Right ventricle myocardium superior (tissue), 1 donor: ENCODE data around the gene CSPG4. TPM values are rescaled to one million over a fixed set of nuclear protein-coding genes. Genes with fewer than 3 reads are reported as not detected.
A peak's percentile ranks its signal among the peaks of the same experiment; 100 is the strongest.
"Not testable (repeated sequence)": the region's sequence is repeated elsewhere in the genome, so short reads cannot be mapped to it uniquely, and the experiment has no call there.

Source experiments
- ATAC-seq: fragments of 200-7000 bp; cut with Tn5 transposase; one replicate; pipeline ENCODE4 v1.9.1; 2020; ENCODE audit warnings: mild to moderate bottlenecking; ENCODE audit not compliant: poor library complexity
- DNase-seq: peaks from one replicate; pipeline ENCODE4 v3.0.0-alpha.2; 2020
- intact Hi-C: fragments of 100-400 bp; cut with DNase I; formaldehyde crosslinking; loops from one replicate; pipeline ENCODE4 v1.11.2; 2022
- total RNA-seq: library from RNA; stranded (reverse); fragmentation: NEBNext Ultra II Directional; extraction: Animal tissue kit (Norgen Biotek cat#: 25700); gene quantifications from one replicate; pipeline ENCODE4 v1.2.1, GENCODE V29; 2021
- donor health status: DM: no; HTN: yes; CAD: no; lungs with severe emphysema.

Gene CSPG4
- total RNA-seq, 1 donor from 2014 or later = 5.2 TPM

- ATAC-seq, DNase-seq, intact Hi-C loops: not testable (repeated sequence)
These were observed 34.5 kb upstream of the CSPG4 start for GRCh38 chr15:75747121-75747520.

- ATAC-seq = no peak
- DNase-seq = no peak
- intact Hi-C loops = no loop called here
These were observed 32.7 kb upstream of the CSPG4 start for GRCh38 chr15:75745305-75745704.

- ATAC-seq, intact Hi-C loops, DNase-seq: not testable (repeated sequence)
These were observed 29.7 kb upstream of the CSPG4 start for GRCh38 chr15:75742346-75742745.

- DNase-seq (no peak), ATAC-seq (no peak)
- intact Hi-C loops = loop anchor here (10.0 kb wide), 1 partner anchor 105 kb away; no protein-coding TSS in a partner anchor
These were observed 27.1 kb upstream of the CSPG4 start for GRCh38 chr15:75739791-75740190.

- intact Hi-C loops = loop anchor here (10.0 kb wide), 1 partner anchor 104 kb away; no protein-coding TSS in a partner anchor
- ATAC-seq (peak; percentile 99), DNase-seq (peak; percentile 97)
These were observed 26.1 kb upstream of the CSPG4 start for GRCh38 chr15:75738647-75739325.

GRCh38 chr15:75738014-75738646, 25.5 kb upstream of the CSPG4 start:
- DNase-seq = no peak
- ATAC-seq = peak; percentile 32
- intact Hi-C loops = loop anchor here (10.0 kb wide), 1 partner anchor 103 kb away; no protein-coding TSS in a partner anchor

- not testable (repeated sequence) for ATAC-seq, DNase-seq
- intact Hi-C loops = loop anchor here (10.0 kb wide), 1 partner anchor 103 kb away; no protein-coding TSS in a partner anchor
These were observed 24.7 kb upstream of the CSPG4 start for GRCh38 chr15:75737116-75738013.

- intact Hi-C loops = loop anchor here (10.0 kb wide), 1 partner anchor 101 kb away; no protein-coding TSS in a partner anchor
- ATAC-seq (no peak), DNase-seq (no peak)
These were observed 23.6 kb upstream of the CSPG4 start for GRCh38 chr15:75736256-75736655.

GRCh38 chr15:75734861-75735760, 22.5 kb upstream of the CSPG4 start:
- ATAC-seq, DNase-seq: not testable (repeated sequence)
- intact Hi-C loops = loop anchor here (5.0 to 10.0 kb wide), 2 partner anchors 62 to 100 kb away; no protein-coding TSS in a partner anchor

GRCh38 chr15:75733761-75734651, 21.4 kb upstream of the CSPG4 start:
- intact Hi-C loops = loop anchor here (5.0 to 10.0 kb wide), 2 partner anchors 63 to 99 kb away; no protein-coding TSS in a partner anchor
- DNase-seq (no peak), ATAC-seq (no peak)

GRCh38 chr15:75732809-75733451, 20.3 kb upstream of the CSPG4 start:
- intact Hi-C loops = loop anchor here (5.0 to 10.0 kb wide), 2 partner anchors 64 to 98 kb away; no protein-coding TSS in a partner anchor
- peak; percentile 73 for DNase-seq

GRCh38 chr15:75732177-75732808, 19.6 kb upstream of the CSPG4 start:
- intact Hi-C loops = loop anchor here (5.0 to 10.0 kb wide), 2 partner anchors 65 to 97 kb away; no protein-coding TSS in a partner anchor
- DNase-seq (no peak), ATAC-seq (peak; percentile 19)

More at GRCh38 chr15:75732809-75733451, 20.3 kb upstream of the CSPG4 start:
- peak; percentile 74 for ATAC-seq

GRCh38 chr15:75731248-75732151, 18.9 kb upstream of the CSPG4 start:
- intact Hi-C loops = loop anchor here (5.0 to 10.0 kb wide), 2 partner anchors 66 to 97 kb away; no protein-coding TSS in a partner anchor
- DNase-seq (peak; percentile 69), ATAC-seq (peak; percentile 45)
